Lung (tissue), 12 donors: ENCODE data around the gene ERFL. TPM values are rescaled to one million over a fixed set of nuclear protein-coding genes. Genes with fewer than 3 reads are reported as not detected.

ENCODE experiments used
- ATAC-seq: fragments of 200-7000 bp; cut with Tn5 transposase; one replicate; pipeline ENCODE4 v1.9.1; 2020; ENCODE audit warnings: moderate number of reproducible peaks; ENCODE audit not compliant: insufficient read depth, low FRiP score
- DNase-seq, 3 donors: peaks; one replicate each; pipeline ENCODE4 v3.0.0-alpha.2; 2013 to 2017
- H3K27ac ChIP-seq, 2 donors: one replicate each; pipeline ENCODE4 v1.5.1; 2013; ENCODE audit warnings: mild to moderate bottlenecking in 2 of 2, moderate library complexity in 2 of 2, control low read depth in 1 of 2, inconsistent platforms in 1 of 2, low read depth in 1 of 2, low read length in 1 of 2
- H3K27me3 ChIP-seq, 3 donors: one replicate each; pipeline ENCODE4 v1.5.1; 2013; ENCODE audit warnings: low read length in 2 of 3; ENCODE audit not compliant: control insufficient read depth in 3 of 3, insufficient read depth in 3 of 3
- H3K36me3 ChIP-seq, 4 donors: one replicate each; pipeline ENCODE4 v1.5.1; 2013; ENCODE audit warnings: low read length in 4 of 4, mild to moderate bottlenecking in 1 of 4, moderate library complexity in 1 of 4; ENCODE audit not compliant: control insufficient read depth in 4 of 4, insufficient read depth in 4 of 4
- H3K4me1 ChIP-seq, 5 donors: one replicate each; pipeline ENCODE4 v1.5.1; 2013; ENCODE audit warnings: low read length in 5 of 5, mild to moderate bottlenecking in 2 of 5, moderate library complexity in 1 of 5; ENCODE audit not compliant: control insufficient read depth in 5 of 5, insufficient read depth in 5 of 5
- H3K4me3 ChIP-seq: one replicate; pipeline ENCODE4 v1.5.1; 2013; ENCODE audit warnings: mild to moderate bottlenecking, control low read depth, moderate library complexity
- H3K9ac ChIP-seq, 2 donors: one replicate each; pipeline ENCODE4 v1.5.1; 2013; ENCODE audit warnings: low read length in 2 of 2, control low read depth in 1 of 2; ENCODE audit not compliant: insufficient read depth in 1 of 2
- H3K9me3 ChIP-seq, 4 donors: one replicate each; pipeline ENCODE4 v1.5.1; 2013; ENCODE audit warnings: low read length in 3 of 4, mild to moderate bottlenecking in 1 of 4, moderate library complexity in 1 of 4; ENCODE audit not compliant: control insufficient read depth in 4 of 4, insufficient read depth in 3 of 4
- WGBS, 2 donors: extraction: QIAGEN DNeasy Blood & Tissue Kit; methylation state at CpG; one replicate each; pipeline ENCODE4 v1.1.7; 2013; 5-methylcytosine and 5-hydroxymethylcytosine counted together
- polyA plus RNA-seq, 2 donors: library from polyadenylated mRNA; stranded (reverse); fragments of 200-250 nt; gene quantifications; one replicate each; pipeline ENCODE4 v1.2.1, GENCODE V29; 2013
- total RNA-seq, 2 donors: library from RNA; depleted of rRNA in 1 of 2; stranded (reverse); fragments of >200 nt in 1 of 2; gene quantifications; one replicate each; pipeline ENCODE4 v1.2.1, GENCODE V29; 2014 to 2021
- TF ChIP-seq, protein P1 (sequence below): IDR thresholded peaks from 2 replicates; pipeline ENCODE4 v1.5.1; 2012; ENCODE audit warnings: mild to moderate bottlenecking; ENCODE audit errors: control extremely low read depth, extremely low read depth
- donor health status: control.
- donor health status: control.
- donor health status: Bipolar disorder and iron deficiency.
- donor health status: healthy.
- donor health status: DM: yes; HTN: yes; CAD: no.

The ERFL gene
- total and polyA plus RNA-seq, 4 donors: 0.16 to 0.67 (median 0.37) TPM; not detected in 1

DNA sequence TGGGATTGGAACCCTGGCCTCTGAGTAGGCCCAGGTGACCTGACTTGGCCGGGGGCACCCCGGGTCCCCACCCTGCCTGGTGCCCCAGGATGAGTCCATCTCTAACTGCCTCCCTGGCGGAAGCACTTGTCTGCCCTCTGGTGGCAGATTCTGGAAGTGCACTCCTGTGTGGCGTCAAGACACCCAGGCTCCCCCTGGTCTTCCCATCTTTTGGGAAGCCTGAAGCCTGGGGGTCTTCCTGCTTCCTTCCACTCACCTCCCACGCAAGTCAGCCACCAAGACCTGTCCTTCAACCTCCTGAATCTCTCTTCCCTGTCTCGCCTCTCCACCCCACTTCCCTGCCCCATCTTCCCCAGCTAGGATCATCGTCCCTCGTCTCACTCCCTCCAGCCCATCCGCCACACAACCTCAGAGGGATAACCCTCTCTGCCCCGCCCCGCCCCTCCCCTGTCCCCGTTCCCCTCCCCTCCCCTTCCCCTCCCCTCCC lies 23.5 kb upstream of the ERFL start:
- no peaks in the 10 kb centered on the region for H3K27me3 ChIP-seq
- TF ChIP-seq, protein P1, sequence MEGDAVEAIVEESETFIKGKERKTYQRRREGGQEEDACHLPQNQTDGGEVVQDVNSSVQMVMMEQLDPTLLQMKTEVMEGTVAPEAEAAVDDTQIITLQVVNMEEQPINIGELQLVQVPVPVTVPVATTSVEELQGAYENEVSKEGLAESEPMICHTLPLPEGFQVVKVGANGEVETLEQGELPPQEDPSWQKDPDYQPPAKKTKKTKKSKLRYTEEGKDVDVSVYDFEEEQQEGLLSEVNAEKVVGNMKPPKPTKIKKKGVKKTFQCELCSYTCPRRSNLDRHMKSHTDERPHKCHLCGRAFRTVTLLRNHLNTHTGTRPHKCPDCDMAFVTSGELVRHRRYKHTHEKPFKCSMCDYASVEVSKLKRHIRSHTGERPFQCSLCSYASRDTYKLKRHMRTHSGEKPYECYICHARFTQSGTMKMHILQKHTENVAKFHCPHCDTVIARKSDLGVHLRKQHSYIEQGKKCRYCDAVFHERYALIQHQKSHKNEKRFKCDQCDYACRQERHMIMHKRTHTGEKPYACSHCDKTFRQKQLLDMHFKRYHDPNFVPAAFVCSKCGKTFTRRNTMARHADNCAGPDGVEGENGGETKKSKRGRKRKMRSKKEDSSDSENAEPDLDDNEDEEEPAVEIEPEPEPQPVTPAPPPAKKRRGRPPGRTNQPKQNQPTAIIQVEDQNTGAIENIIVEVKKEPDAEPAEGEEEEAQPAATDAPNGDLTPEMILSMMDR: peak; percentile 92
- H3K27ac ChIP-seq: no peak overlapping the region
- no peaks in the 10 kb centered on the region for H3K9me3 ChIP-seq
- DNase-seq (peak; percentile 74 to 80 (median 76)), ATAC-seq (peak; percentile 59)
- WGBS, 2 donors: 3 to 6% methylated on average over 9 to 12 of the region's 12 CpGs
- no peak overlapping the region for H3K9ac ChIP-seq
- H3K36me3 ChIP-seq: peaks cover 0 to 8% (median 1%) of the 10 kb centered on the region in 4 donors
- no peaks in the 10 kb centered on the region for H3K4me1 ChIP-seq
- no peak overlapping the region for H3K4me3 ChIP-seq

DNA sequence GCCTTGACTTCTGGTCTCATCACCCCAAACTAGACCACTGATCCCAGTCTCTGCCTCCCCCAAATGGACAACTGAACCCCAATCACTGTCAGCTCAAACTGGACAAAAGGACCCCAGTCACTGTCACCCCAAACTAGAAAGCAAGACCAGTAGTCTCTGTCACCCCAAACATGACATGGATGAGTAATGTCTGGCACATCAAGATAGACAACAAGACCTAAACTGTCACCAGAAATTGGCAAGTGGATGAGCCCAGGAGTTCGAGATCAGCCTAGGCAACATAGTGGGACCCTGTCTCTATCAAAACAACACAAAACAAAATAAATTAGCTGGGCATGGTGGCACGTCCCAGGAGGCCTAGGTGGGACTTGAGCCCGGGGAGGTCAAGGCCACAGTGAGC lies 18.8 kb upstream of the ERFL start:
- H3K9ac ChIP-seq: no peak overlapping the region
- H3K9me3 ChIP-seq: no peaks in the 10 kb centered on the region
- no peaks in the 10 kb centered on the region for H3K4me1 ChIP-seq
- WGBS, 2 donors: 90 to 98% methylated on average over 3 of the region's 3 CpGs
- DNase-seq: no peak
- ATAC-seq: no peak
- no peaks in the 10 kb centered on the region for H3K27me3 ChIP-seq
- no peak overlapping the region for H3K27ac ChIP-seq
- no peak overlapping the region for H3K4me3 ChIP-seq
- H3K36me3 ChIP-seq: no peaks in the 10 kb centered on the region
- TF ChIP-seq, protein P1: no peak

DNA sequence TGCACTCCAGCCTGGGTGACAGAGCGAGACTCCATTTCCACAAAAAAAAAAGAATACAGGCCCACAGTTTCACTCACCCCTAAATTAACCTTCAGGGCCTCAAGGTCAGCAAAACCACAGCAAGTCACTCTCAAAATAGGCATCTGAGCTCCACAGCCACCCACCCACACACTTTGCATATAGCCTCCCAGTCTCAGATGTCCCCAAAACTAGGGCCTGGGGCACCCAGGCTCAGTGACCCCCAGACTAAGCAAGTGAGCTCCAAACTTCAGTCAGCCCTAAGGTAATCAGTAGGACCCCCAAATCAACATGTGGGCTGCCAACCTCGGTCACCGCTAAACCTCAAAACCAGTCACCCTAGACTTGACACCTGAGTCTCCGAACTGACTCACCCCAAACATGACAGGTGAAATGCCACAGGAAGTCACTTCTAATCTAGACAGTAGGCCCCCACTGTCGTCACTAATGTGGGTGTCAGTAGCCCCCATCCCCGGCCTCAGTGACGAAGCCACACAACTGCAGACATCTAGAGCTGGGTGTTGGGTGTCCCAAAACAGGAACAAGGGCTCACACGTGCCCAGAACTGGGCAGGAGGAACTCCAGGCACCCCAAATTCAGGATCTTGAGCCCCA lies 17.0 kb upstream of the ERFL start:
- DNase-seq (no peak), ATAC-seq (peak; percentile 53)
- H3K4me1 ChIP-seq: peaks cover 0 to 4% (median 0%) of the 10 kb centered on the region in 5 donors
- WGBS, 2 donors: 55 to 71% methylated on average over 8 of the region's 8 CpGs
- H3K27ac ChIP-seq: no peak overlapping the region
- no peaks in the 10 kb centered on the region for H3K36me3 ChIP-seq
- no peak overlapping the region for H3K4me3 ChIP-seq
- H3K9ac ChIP-seq: no peak overlapping the region
- H3K9me3 ChIP-seq: no peaks in the 10 kb centered on the region
- TF ChIP-seq, protein P1: no peak
- H3K27me3 ChIP-seq: peaks cover 0 to 6% (median 3%) of the 10 kb centered on the region in 3 donors
